ENCODE data around the gene CDKAL1. TPM values are rescaled to one million over a fixed set of nuclear protein-coding genes. Genes with fewer than 3 reads are reported as not detected.
"Not testable (repeated sequence)": the region's sequence is repeated elsewhere in the genome, so short reads cannot be mapped to it uniquely, and the experiment has no call there.

CDKAL1 gene
- total RNA-seq, 5 donors from 2014 or later (not counting 1 experiment from before 2014, with no cell fraction given), result 18.8 to 29.9 (median 20.5) TPM

GRCh38 chr6:20610636-20611370 is 76.5 kb downstream of the CDKAL1 start:
- POLR2A ChIA-PET, result no interaction called here
- H3K36me3 Mint-ChIP-seq, result peaks cover 44% of the 10 kb centered on the region
- Histone ChIP-seq H3K9me3 (no peaks in the 10 kb centered on the region), H3K4me3 (ENCODE audit: control insufficient read depth in 1 of 2, extremely low read depth in 1 of 2, low read length in 1 of 2) (no peak overlapping the region), H3K4me1 (ENCODE audit: control insufficient read depth in 1 of 2, extremely low read depth in 1 of 2, insufficient read depth in 2 of 2, low read length in 2 of 2) (no peaks in the 10 kb centered on the region), H3K36me3 (ENCODE audit: control insufficient read depth in 2 of 2, extremely low read depth in 1 of 2, insufficient read depth in 1 of 2, low read length in 1 of 2) (no peaks in the 10 kb centered on the region), H3K27me3 (replicated peaks in 1 of 2; ENCODE audit: control insufficient read depth in 2 of 2, extremely low read depth in 1 of 2, insufficient read depth in 2 of 2, low read length in 1 of 2) (no peaks in the 10 kb centered on the region), H3K27ac (ENCODE audit: low read length) (no peak overlapping the region)
- peaks cover 0 to 8% (median 0%) of the 10 kb centered on the region in 3 donors for H3K9me3 Mint-ChIP-seq
- H3K4me1 Mint-ChIP-seq, result peaks cover 0 to 15% (median 3%) of the 10 kb centered on the region in 3 donors
- no peaks in the 10 kb centered on the region for H3K27me3 Mint-ChIP-seq
- WGBS (ENCODE audit: insufficient coverage), result no CpG with 5 or more reads among the region's 2 CpGs
- CTCF ChIA-PET, result no interaction called here
- ATAC-seq (replicated peaks in 1 of 4) (no peak), DNase-seq (no peak)
- no peak overlapping the region for H3K27ac Mint-ChIP-seq
- no peak overlapping the region for H3K4me3 Mint-ChIP-seq

DNA sequence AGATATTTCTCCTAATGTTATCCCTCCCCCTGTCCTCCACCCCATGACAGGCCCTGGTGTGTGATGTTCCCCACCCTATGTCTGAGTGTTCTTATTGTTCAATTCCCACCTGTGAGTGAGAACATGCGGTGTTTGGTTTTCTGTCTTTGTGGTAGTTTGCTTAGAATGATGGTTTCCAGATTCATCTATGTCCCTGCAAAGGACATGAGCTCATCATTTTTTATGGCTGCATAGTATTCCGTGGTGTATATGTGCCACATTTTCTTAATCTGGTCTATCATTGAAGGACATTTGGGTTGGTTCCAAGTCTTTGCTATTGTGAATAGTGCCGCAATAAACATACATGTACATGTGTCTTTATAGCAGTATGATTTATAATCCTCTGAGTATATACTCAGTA is 83.3 kb downstream of the CDKAL1 start:
- H3K4me3 Mint-ChIP-seq; H3K27ac Mint-ChIP-seq; H3K4me1 ChIP-seq (ENCODE audit: control insufficient read depth in 1 of 2, extremely low read depth in 1 of 2, insufficient read depth in 2 of 2, low read length in 2 of 2); H3K27me3 ChIP-seq (replicated peaks in 1 of 2; ENCODE audit: control insufficient read depth in 2 of 2, extremely low read depth in 1 of 2, insufficient read depth in 2 of 2, low read length in 1 of 2); DNase-seq; H3K27me3 Mint-ChIP-seq; CTCF ChIA-PET; H3K9me3 ChIP-seq; H3K27ac ChIP-seq (ENCODE audit: low read length); H3K9me3 Mint-ChIP-seq; H3K4me3 ChIP-seq (ENCODE audit: control insufficient read depth in 1 of 2, extremely low read depth in 1 of 2, low read length in 1 of 2); H3K36me3 ChIP-seq (ENCODE audit: control insufficient read depth in 2 of 2, extremely low read depth in 1 of 2, insufficient read depth in 1 of 2, low read length in 1 of 2); POLR2A ChIA-PET; ATAC-seq (replicated peaks in 1 of 4): not testable (repeated sequence)
- H3K4me1 Mint-ChIP-seq, result peaks cover 12 to 22% (median 18%) of the 10 kb centered on the region in 3 donors
- peaks cover 43% of the 10 kb centered on the region for H3K36me3 Mint-ChIP-seq
- no CpG with 5 or more reads among the region's 3 CpGs for WGBS (ENCODE audit: insufficient coverage)

- CTCF ChIA-PET, result no interaction called here
- no peak overlapping the region for H3K4me3 ChIP-seq (ENCODE audit: control insufficient read depth in 1 of 2, extremely low read depth in 1 of 2, low read length in 1 of 2)
- H3K36me3 Mint-ChIP-seq, result peaks cover 37% of the 10 kb centered on the region
- no peaks in the 10 kb centered on the region for H3K27me3 Mint-ChIP-seq
- no CpG with 5 or more reads among the region's 2 CpGs for WGBS (ENCODE audit: insufficient coverage)
- H3K4me3 Mint-ChIP-seq, result no peak overlapping the region
- peaks cover 28 to 41% (median 33%) of the 10 kb centered on the region in 3 donors for H3K4me1 Mint-ChIP-seq
- no peaks in the 10 kb centered on the region for H3K4me1 ChIP-seq (ENCODE audit: control insufficient read depth in 1 of 2, extremely low read depth in 1 of 2, insufficient read depth in 2 of 2, low read length in 2 of 2)
- no peaks in the 10 kb centered on the region for H3K9me3 Mint-ChIP-seq
- H3K27ac ChIP-seq (ENCODE audit: low read length), result no peak overlapping the region
- no peak overlapping the region for H3K27ac Mint-ChIP-seq
- no peaks in the 10 kb centered on the region for H3K36me3 ChIP-seq (ENCODE audit: control insufficient read depth in 2 of 2, extremely low read depth in 1 of 2, insufficient read depth in 1 of 2, low read length in 1 of 2)
- no peak for ATAC-seq (replicated peaks in 1 of 4)
- POLR2A ChIA-PET, result no interaction called here
- no peaks in the 10 kb centered on the region for H3K27me3 ChIP-seq (replicated peaks in 1 of 2; ENCODE audit: control insufficient read depth in 2 of 2, extremely low read depth in 1 of 2, insufficient read depth in 2 of 2, low read length in 1 of 2)
- DNase-seq, result no peak
- no peaks in the 10 kb centered on the region for H3K9me3 ChIP-seq
Measured at GRCh38 chr6:20620043-20620442, 85.8 kb downstream of the CDKAL1 start.

DNA sequence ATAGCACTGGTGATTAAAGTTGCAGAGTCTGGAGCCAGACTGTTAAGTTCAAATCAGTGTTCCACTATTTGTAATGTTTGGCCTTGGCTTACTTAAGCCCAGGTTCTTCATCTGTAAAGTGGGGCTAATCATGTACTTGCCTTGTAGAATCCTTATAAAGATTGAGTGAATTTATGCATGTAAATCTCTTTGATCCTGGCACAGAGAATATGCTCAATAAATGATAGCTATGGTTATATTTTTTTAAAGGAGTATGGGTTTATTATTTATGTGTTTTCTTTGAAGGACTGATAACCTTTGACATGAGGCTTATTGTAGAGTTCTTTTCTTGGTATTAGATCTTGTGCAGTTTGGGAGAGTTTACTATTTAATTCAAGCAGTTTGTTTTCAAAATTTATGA is 89.5 kb downstream of the CDKAL1 start:
- no peaks in the 10 kb centered on the region for H3K4me1 ChIP-seq (ENCODE audit: control insufficient read depth in 1 of 2, extremely low read depth in 1 of 2, insufficient read depth in 2 of 2, low read length in 2 of 2)
- Mint-ChIP-seq H3K4me3 (no peak overlapping the region), H3K4me1 (peaks cover 25 to 48% (median 31%) of the 10 kb centered on the region in 3 donors), H3K27ac (no peak overlapping the region), H3K27me3 (no peaks in the 10 kb centered on the region), H3K9me3 (no peaks in the 10 kb centered on the region), H3K36me3 (peaks cover 35% of the 10 kb centered on the region)
- ATAC-seq (replicated peaks in 1 of 4) (no peak), DNase-seq (no peak)
- no peak overlapping the region for H3K4me3 ChIP-seq (ENCODE audit: control insufficient read depth in 1 of 2, extremely low read depth in 1 of 2, low read length in 1 of 2)
- ChIA-PET POLR2A (no interaction called here), CTCF (no interaction called here)
- H3K27me3 ChIP-seq (replicated peaks in 1 of 2; ENCODE audit: control insufficient read depth in 2 of 2, extremely low read depth in 1 of 2, insufficient read depth in 2 of 2, low read length in 1 of 2), result no peaks in the 10 kb centered on the region
- peaks cover 0 to 2% of the 10 kb centered on the region in 2 donors for H3K36me3 ChIP-seq (ENCODE audit: control insufficient read depth in 2 of 2, extremely low read depth in 1 of 2, insufficient read depth in 1 of 2, low read length in 1 of 2)
- no peaks in the 10 kb centered on the region for H3K9me3 ChIP-seq
- H3K27ac ChIP-seq (ENCODE audit: low read length), result no peak overlapping the region

- Histone ChIP-seq H3K4me1 (ENCODE audit: control insufficient read depth in 1 of 2, extremely low read depth in 1 of 2, insufficient read depth in 2 of 2, low read length in 2 of 2) (no peaks in the 10 kb centered on the region), H3K27ac (ENCODE audit: low read length) (no peak overlapping the region), H3K4me3 (ENCODE audit: control insufficient read depth in 1 of 2, extremely low read depth in 1 of 2, low read length in 1 of 2) (no peak overlapping the region), H3K36me3 (ENCODE audit: control insufficient read depth in 2 of 2, extremely low read depth in 1 of 2, insufficient read depth in 1 of 2, low read length in 1 of 2) (peaks cover 2 to 4% of the 10 kb centered on the region in 2 donors), H3K27me3 (replicated peaks in 1 of 2; ENCODE audit: control insufficient read depth in 2 of 2, extremely low read depth in 1 of 2, insufficient read depth in 2 of 2, low read length in 1 of 2) (no peaks in the 10 kb centered on the region), H3K9me3 (no peaks in the 10 kb centered on the region)
- Mint-ChIP-seq H3K9me3 (no peaks in the 10 kb centered on the region), H3K4me1 (peaks cover 32 to 72% (median 51%) of the 10 kb centered on the region in 3 donors), H3K36me3 (peaks cover 28% of the 10 kb centered on the region), H3K27me3 (no peaks in the 10 kb centered on the region), H3K4me3 (no peak overlapping the region), H3K27ac (no peak overlapping the region)
- POLR2A ChIA-PET, result no interaction called here
- DNase-seq, result no peak
- CTCF ChIA-PET, result no interaction called here
- no peak for ATAC-seq (replicated peaks in 1 of 4)
Measured at GRCh38 chr6:20626165-20626564, 91.9 kb downstream of the CDKAL1 start.

DNA sequence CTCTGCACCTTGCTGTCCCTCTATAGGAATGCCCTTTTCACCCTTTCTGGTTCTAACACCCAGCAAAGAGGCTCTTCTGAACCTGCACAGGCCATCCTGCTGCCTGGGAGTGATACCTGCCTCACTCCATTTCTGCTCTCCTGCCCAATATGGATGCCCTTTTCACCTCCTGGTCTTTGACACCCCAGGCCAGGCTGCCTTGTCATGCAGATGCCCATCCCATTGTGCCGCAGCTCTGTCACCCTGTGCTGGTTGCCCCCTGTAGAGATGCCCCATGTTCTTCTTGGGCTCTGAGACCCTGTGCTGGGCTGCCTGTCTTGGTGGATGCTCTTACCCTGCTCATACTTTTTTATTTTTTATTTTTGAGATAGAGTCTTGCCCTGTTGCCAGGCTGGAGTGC is 95.3 kb downstream of the CDKAL1 start:
- H3K36me3 Mint-ChIP-seq, result peaks cover 34% of the 10 kb centered on the region
- Histone ChIP-seq H3K36me3 (ENCODE audit: control insufficient read depth in 2 of 2, extremely low read depth in 1 of 2, insufficient read depth in 1 of 2, low read length in 1 of 2) (peaks cover 2 to 9% of the 10 kb centered on the region in 2 donors), H3K27ac (ENCODE audit: low read length) (no peak overlapping the region), H3K9me3 (peaks cover 6% of the 10 kb centered on the region), H3K4me1 (ENCODE audit: control insufficient read depth in 1 of 2, extremely low read depth in 1 of 2, insufficient read depth in 2 of 2, low read length in 2 of 2) (peaks cover 0 to 2% of the 10 kb centered on the region in 2 experiments), H3K27me3 (replicated peaks in 1 of 2; ENCODE audit: control insufficient read depth in 2 of 2, extremely low read depth in 1 of 2, insufficient read depth in 2 of 2, low read length in 1 of 2) (no peaks in the 10 kb centered on the region), H3K4me3 (ENCODE audit: control insufficient read depth in 1 of 2, extremely low read depth in 1 of 2, low read length in 1 of 2) (no peak overlapping the region)
- H3K4me1 Mint-ChIP-seq, result peaks cover 31 to 75% (median 48%) of the 10 kb centered on the region in 3 donors
- no peak overlapping the region for H3K4me3 Mint-ChIP-seq
- no peak for DNase-seq
- ChIA-PET POLR2A (no interaction called here), CTCF (no interaction called here)
- H3K27me3 Mint-ChIP-seq, result no peaks in the 10 kb centered on the region
- H3K27ac Mint-ChIP-seq, result no peak overlapping the region
- ATAC-seq (replicated peaks in 1 of 4), result no peak
- no peaks in the 10 kb centered on the region for H3K9me3 Mint-ChIP-seq
- 100% methylated on average over 1 of the region's 1 CpG for WGBS (ENCODE audit: insufficient coverage)

Measured in T-cell (primary cell).